Testis (tissue), 2 donors: ENCODE results near the gene RGSL1.

Experiments used
- POLR2A ChIP-seq: fragments of 450-650 bp; IDR thresholded peaks from one replicate; pipeline ENCODE4 v1.6.1; 2017; ENCODE audit warnings: antibody characterized with exemption, mild to moderate bottlenecking, moderate library complexity
- TF ChIP-seq, protein P1 (sequence below), 3 experiments: fragments of 450-650 bp in 2 of 3; fragments of 200-600 bp in 1 of 3; sonication (generic) in 1 of 3; IDR thresholded peaks; one replicate each; pipeline ENCODE4 v1.5.1; 2016 to 2019; ENCODE audit warnings: antibody characterized with exemption in 3 of 3, mild to moderate bottlenecking in 2 of 3, moderate library complexity in 1 of 3

DNA sequence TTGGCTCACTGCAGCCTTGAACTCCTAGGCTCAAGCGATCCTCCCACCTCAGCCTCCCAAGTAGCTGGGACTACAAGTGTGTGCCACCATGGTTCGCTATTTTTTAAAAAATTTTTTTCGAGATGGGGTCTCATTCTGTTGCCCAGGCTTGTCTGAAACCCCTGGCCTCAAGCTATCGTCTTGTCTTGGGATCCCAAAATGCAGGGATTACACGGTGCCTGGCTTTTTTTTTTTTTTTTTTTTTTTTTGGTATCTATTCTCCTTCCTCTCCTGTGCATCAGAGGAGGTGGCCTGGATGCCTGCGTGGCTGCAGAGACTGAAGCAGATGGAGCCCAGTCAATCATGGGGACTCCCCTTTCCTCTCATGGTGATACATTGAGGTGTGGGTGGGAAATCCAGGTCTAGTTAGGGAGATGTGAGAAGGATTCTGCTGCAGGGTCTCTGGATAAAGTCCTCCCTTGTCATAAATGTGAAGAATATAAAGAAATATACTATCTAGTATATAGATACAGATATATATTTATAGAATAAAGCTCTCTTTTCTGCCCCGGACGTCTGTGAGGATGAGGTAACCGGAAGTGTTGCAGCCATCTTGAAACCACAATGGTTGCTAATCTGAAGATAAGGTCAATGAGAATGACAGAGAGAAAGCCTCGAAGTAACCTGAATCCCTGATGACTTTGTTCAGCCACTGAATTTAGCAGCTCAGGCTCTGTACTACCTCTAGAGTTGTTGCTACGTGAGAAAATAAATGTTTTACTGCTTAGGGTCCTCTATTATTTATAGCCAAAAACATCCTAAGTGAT, 19.5 kb upstream of the RGSL1 start:
- TF ChIP-seq, protein P1, sequence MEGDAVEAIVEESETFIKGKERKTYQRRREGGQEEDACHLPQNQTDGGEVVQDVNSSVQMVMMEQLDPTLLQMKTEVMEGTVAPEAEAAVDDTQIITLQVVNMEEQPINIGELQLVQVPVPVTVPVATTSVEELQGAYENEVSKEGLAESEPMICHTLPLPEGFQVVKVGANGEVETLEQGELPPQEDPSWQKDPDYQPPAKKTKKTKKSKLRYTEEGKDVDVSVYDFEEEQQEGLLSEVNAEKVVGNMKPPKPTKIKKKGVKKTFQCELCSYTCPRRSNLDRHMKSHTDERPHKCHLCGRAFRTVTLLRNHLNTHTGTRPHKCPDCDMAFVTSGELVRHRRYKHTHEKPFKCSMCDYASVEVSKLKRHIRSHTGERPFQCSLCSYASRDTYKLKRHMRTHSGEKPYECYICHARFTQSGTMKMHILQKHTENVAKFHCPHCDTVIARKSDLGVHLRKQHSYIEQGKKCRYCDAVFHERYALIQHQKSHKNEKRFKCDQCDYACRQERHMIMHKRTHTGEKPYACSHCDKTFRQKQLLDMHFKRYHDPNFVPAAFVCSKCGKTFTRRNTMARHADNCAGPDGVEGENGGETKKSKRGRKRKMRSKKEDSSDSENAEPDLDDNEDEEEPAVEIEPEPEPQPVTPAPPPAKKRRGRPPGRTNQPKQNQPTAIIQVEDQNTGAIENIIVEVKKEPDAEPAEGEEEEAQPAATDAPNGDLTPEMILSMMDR (IDR thresholded peaks at IDR 0.05) = no peak
- no peak for TF ChIP-seq POLR2A
